Activated CD4-positive, alpha-beta T cell treated with anti-CD3 and anti-CD28 coated beads, Interleukin-2, amount 50 U/mL, for 16 hours (primary cell): ENCODE results near the gene LRRC28.

Experiments used
- DNase-seq: peaks from one replicate; pipeline ENCODE4 v3.0.0-alpha.2; 2020

LRRC28 gene

GRCh38 chr15:99438691-99439523 lies 187.6 kb downstream of the LRRC28 start:
- DNase-seq, result no peak

GRCh38 chr15:99439524-99439835 lies 188.2 kb downstream of the LRRC28 start:
- no peak for DNase-seq

GRCh38 chr15:99440029-99440428 lies 188.7 kb downstream of the LRRC28 start:
- no peak for DNase-seq
